HG02981 (cell line): Measurements from ENCODE around the gene BBS4.

ENCODE experiments used
- ATAC-seq: cut with Tn5 transposase; IDR thresholded peaks from one replicate; pipeline ENCODE4 v1.9.1; 2021; ENCODE audit warnings: mild to moderate bottlenecking, moderate library complexity; ENCODE audit not compliant: unreplicated experiment

The BBS4 gene

DNA sequence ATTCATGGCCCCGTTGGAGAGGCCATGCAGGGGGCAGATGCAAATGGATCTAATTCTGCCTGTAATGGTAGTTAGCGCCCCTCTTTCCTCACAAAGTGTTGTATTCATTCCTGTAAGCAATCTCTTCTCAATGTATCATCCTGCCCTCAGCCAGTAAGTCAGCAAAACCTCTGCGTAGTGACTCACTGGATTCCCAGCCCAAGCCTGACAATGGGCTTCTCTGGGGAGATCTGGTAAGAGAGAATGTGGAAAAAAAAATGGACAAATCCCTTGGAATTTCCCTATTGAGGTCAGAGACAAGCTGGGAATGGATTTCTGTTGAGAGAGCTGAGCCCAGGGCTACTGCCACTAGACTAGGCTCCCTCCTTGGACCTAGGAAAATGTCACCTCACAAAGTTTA lies 72.2 kb downstream of the BBS4 start:
- no peak for ATAC-seq

- no peak for ATAC-seq
Observed at GRCh38 chr15:72760590-72761260, 74.7 kb downstream of the BBS4 start.

DNA sequence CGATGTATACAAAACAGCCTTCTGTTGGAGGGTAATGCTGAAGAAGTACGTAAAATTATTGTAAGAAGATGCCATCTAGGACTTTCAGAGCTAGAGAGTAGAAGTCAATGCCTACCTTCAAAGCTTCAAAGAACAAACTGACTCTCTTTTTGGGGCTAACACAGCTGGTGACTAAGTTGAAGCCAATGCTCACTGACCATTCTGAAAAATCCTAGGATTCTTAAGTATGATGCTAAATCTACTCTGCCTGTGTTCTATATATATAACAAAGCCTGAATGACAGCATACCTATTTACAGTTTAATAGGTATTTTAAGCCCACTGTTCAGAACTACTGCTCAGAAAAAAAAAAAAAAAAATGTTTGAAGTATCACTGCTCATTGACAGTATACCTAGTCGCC lies 78.6 kb downstream of the BBS4 start:
- ATAC-seq = no peak

- ATAC-seq = no peak
Observed at GRCh38 chr15:72766025-72766424, 80.0 kb downstream of the BBS4 start.

- no peak for ATAC-seq
Observed at GRCh38 chr15:72766780-72767179, 80.8 kb downstream of the BBS4 start.

- ATAC-seq = no peak
Observed at GRCh38 chr15:72770673-72771328, 84.8 kb downstream of the BBS4 start.

GRCh38 chr15:72771329-72771725 lies 85.3 kb downstream of the BBS4 start:
- ATAC-seq = no peak

- no peak for ATAC-seq
Observed at GRCh38 chr15:72774696-72775383, 88.8 kb downstream of the BBS4 start.

DNA sequence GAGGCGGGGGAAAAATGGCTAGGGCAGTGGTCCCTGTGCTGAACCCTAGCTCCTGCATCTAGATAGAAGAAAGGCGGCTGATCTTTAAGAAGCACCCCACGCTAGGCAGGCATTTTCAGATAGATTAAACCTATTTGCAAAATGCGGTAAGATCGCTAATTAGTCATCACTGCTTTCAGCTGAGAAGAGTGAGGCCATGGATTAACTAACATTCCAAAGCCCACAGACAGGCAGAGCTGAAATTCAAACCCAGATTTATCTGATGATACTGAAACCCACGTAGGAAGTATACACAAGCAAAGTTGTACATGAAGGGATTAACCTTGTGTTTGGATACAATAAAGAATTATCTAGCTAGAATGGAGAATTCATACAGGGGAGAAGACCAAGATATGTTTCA lies 92.8 kb downstream of the BBS4 start:
- ATAC-seq = no peak

DNA sequence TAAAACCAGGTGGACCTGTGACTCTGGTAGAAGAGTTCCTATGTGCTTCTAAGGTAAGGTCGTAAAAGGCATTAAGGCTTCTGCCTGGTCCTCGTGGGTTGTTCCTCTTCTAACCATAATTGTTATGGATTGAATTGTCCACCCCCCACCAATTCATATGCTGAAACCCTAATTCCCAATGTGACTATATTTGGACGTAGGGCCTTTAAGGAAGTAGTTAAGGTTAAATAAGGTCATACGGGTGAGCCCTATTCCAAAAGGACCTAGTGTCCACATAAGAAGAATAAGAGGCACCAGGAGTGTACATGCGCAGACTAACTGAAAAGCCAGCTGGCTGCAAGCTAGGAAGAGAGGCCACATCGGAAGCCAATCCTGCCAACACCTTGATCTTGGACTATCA lies 95.6 kb downstream of the BBS4 start:
- no peak for ATAC-seq

DNA sequence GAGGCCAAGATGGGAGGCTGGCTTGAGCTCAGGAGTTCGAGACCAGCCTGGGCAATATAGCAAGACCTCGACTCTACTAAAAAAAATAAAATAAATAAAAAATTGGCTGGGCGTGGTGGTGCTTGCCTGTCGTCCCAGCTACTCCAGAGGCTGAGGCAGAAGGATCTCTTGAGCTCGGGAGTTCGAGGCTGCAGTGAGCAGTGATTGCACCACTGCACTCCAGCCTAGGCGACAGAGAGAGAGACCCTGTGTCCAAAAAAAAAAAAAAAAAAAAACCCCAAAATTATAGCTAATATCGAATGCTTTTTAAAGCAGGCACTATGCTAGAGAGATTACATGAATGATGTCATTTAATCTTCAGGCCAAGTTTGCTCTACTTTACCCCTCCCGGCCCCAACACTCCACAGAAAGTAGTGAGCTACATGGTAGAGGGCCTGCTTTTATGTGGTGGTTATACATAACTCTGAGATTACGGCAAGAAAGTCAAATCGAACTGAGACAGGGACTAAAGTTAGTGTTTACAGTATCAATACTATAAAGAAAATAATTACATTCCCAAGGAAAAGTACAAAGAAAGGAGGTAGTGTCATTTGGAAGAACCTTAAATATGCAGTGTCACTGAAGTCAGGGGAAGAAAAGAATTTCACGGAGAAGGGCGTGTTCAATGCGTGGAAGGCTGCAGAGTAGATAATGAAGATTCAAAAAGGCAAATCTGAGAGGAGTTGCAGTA lies 96.4 kb downstream of the BBS4 start:
- ATAC-seq = no peak

- ATAC-seq = peak; percentile 28
Observed at GRCh38 chr15:72783004-72783639, 97.1 kb downstream of the BBS4 start.

DNA sequence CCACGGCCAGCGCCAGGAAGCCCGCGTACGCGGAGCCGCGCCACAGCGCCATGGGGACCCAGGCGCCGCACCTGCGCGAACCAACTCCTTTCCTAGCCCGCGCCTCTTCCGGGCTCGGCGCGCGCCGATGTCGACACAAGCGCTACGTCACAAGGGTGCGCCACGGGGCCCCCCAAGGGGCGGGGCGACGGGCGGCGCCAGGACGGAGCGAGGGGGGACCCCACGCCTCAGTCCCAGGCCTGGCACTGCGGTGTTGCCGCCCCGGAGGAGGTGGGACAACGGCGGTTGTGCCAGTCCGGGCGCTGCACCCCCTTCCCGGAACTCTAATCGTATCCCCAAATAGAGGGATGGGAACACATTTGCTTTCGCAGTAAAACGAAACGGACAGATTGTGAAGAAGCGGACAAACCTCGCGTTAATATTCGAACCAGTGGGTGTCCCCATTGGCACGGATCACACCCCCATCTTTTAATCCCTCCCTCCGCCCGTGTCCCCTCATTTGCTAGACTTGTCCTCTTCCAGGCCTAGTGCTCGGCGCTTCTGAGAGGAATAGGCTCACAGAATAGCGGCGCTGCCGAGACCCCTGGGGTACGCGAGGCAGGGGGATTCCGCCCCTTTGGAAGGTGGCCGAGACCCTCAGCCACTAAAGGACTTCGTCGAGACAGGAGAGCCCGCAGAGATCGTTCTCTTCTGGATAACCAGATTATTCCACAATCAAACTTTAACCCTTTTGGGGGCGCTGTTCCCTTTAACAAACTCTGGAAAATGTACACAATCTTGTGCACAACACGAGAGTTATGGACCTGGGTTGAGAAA lies 97.8 kb downstream of the BBS4 start, which contains the start of gene ADPGK:
TSS of gene ADPGK (minus strand) at position 119 of the 816 bp plus-strand sequence. CDS start at position 52, 67 bp downstream.
- peak; percentile 75 for ATAC-seq

DNA sequence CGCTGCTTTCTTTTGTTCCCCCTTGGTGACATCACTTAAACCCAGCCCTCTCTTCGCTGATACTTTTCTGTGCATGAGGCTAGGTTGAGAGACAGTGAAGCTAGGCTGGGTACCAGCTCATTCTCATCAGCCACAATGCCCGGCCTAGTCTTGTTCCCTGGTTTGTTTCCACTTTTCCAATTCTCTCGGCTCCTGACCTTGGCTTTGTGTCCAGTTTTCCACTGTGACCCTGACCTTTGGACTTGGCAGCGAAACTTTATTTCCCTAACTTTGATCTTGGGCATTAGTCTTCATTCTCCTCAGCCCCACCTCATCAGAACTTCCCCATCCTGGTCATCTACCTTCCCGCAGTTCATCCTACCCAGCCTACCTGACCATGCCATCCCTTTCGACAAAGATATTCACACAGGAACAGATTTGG lies 98.5 kb downstream of the BBS4 start:
- no peak for ATAC-seq

DNA sequence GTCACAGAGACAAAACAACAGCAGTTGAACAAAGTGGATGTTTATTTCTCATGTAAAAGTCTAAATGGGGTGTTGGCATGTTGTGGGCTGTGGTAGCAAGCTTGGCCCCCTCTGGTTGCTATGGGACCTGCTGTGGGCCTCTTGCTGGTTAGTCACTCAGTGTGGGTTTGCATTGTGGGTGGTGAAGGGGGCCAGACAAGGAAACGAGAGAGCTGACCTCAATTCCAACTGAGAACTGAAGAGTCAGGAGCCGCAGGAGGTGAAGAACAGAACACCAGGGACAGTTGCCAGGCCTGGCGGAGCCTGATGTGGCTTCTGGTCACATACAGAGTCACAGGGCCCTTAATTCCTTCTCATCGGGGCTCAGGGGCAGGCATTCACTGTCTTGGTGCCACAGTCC lies 99.4 kb downstream of the BBS4 start:
- no peak for ATAC-seq

- no peak for ATAC-seq
Observed at GRCh38 chr15:72785841-72786240, 99.8 kb downstream of the BBS4 start.

GRCh38 chr15:72786242-72786641 lies 100.2 kb downstream of the BBS4 start:
- no peak for ATAC-seq

DNA sequence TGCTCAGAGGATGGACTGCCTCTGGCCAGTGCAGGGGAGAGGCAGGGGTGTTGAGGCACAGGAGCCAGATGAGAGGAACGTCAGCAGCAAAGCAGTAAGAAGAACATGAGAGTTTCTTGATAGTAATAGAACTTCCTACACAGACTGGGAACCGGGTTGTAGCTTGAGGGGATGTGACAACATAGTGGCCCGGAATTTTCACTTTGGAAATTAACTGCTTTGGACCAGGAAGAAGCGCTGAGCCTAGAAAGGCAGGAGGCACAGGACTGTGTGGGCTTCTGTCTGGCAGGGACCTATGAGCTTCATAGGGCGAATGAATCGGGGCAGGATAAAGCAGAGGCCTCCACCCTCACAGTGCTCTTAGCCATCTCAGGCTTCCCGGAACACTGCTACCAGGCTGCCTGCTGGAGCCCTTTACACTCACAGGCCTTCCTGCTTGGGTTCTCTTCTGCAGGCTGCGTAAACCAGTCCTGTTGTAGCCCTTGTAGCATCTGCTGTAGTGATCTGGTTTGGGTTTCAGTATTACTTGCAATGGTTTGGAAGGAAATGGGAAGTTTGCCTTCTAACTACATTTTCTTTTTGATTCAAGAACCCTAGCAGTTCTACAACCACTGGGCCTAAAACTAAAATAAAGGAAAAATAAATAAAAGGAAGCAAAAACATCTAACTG lies 100.8 kb downstream of the BBS4 start:
- ATAC-seq = no peak

GRCh38 chr15:72787526-72787925 lies 101.5 kb downstream of the BBS4 start:
- no peak for ATAC-seq
